Duodenal mucosa (tissue), 2 donors: ENCODE measurements around the gene TMEM232.
"Not testable (repeated sequence)": the region's sequence is repeated elsewhere in the genome, so short reads cannot be mapped to it uniquely, and the experiment has no call there.

Experiments
- H3K27ac ChIP-seq: one replicate; pipeline ENCODE4 v1.7.0; 2013; ENCODE audit warnings: low read depth, low read length
- H3K27me3 ChIP-seq, 2 donors: one replicate each; pipeline ENCODE4 v1.7.0; 2013; ENCODE audit warnings: low read length in 2 of 2, control low read depth in 1 of 2; ENCODE audit not compliant: insufficient read depth in 2 of 2, control insufficient read depth in 1 of 2
- H3K36me3 ChIP-seq, 2 donors: one replicate each; pipeline ENCODE4 v1.7.0; 2013; ENCODE audit warnings: low read length in 2 of 2, control low read depth in 1 of 2; ENCODE audit not compliant: insufficient read depth in 2 of 2, control insufficient read depth in 1 of 2
- H3K4me1 ChIP-seq, 2 donors: one replicate each; pipeline ENCODE4 v1.7.0; 2013; ENCODE audit warnings: low read length in 2 of 2, control low read depth in 1 of 2; ENCODE audit not compliant: insufficient read depth in 2 of 2, control insufficient read depth in 1 of 2
- H3K4me3 ChIP-seq, 2 donors: one replicate each; pipeline ENCODE4 v1.7.0; 2013; ENCODE audit warnings: low read length in 2 of 2, low read depth in 1 of 2
- H3K9ac ChIP-seq, 2 donors: one replicate each; pipeline ENCODE4 v1.7.0; 2013; ENCODE audit warnings: low read length in 2 of 2, low read depth in 1 of 2
- H3K9me3 ChIP-seq, 2 donors: one replicate each; pipeline ENCODE4 v1.7.0; 2013; ENCODE audit warnings: low read length in 2 of 2, control low read depth in 1 of 2; ENCODE audit not compliant: control insufficient read depth in 1 of 2

The TMEM232 gene

DNA sequence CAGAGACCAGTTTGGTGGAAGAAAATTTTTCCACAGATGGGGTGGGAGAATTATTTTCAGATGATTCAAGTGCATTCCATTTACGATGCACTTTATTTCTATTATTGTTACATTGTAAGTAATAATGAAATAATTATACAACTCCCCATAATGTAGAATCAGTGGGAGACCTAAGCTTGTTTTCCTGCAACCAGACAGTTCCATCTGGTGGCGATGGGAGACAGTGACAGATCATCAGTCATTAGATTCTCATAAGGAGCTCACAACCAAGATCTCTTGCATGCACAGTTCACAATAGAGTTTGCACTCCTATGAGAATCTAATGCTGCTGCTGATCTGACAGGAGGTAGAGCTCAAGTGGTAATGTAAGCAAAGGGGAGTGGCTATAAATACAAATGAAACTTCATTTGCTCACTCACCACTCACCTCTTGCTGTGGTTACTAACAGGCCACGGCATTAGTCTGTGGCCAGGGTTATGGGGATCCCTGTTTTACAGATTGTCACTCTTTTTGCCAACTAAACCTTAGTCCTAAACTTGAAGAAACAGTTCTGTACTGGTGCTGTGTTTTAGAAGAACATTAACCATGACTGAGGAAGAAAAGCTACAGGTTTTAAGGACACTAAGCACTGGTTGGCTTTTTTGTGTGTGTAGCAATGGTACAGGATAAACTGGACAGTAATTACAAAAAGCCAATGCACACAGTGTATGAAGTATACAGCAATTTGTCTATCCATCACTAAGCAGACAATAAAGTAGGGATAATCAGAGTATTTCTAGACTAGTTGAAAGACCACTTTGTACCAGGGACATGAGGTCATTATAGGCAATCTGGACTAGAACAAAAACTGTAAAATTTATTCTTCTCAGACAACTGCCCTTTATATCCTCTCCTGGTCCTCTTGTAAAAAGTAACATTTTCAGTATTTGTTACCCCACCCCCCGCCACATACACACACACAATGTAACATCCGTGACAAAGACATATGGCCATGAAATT lies 9.9 kb downstream of the TMEM232 start:
- H3K4me1 ChIP-seq: no peaks in the 10 kb centered on the region
- no peaks in the 10 kb centered on the region for H3K36me3 ChIP-seq
- no peak overlapping the region for H3K27ac ChIP-seq
- H3K27me3 ChIP-seq: no peaks in the 10 kb centered on the region
- no peaks in the 10 kb centered on the region for H3K9me3 ChIP-seq
- H3K4me3 ChIP-seq: no peak overlapping the region
- no peak overlapping the region for H3K9ac ChIP-seq

- Histone ChIP-seq H3K4me3 (no peak overlapping the region), H3K9me3 (no peaks in the 10 kb centered on the region), H3K4me1 (no peaks in the 10 kb centered on the region), H3K27me3 (peaks cover 0 to 3% of the 10 kb centered on the region in 2 donors), H3K27ac (no peak overlapping the region), H3K36me3 (no peaks in the 10 kb centered on the region), H3K9ac (no peak overlapping the region)
These were observed 19.1 kb downstream of the TMEM232 start for GRCh38 chr5:110707260-110707844.

GRCh38 chr5:110705349-110705748 lies 21.1 kb downstream of the TMEM232 start:
- Histone ChIP-seq H3K27me3 (peaks cover 0 to 3% of the 10 kb centered on the region in 2 donors), H3K4me1 (no peaks in the 10 kb centered on the region), H3K4me3 (no peak overlapping the region), H3K9me3 (no peaks in the 10 kb centered on the region), H3K36me3 (no peaks in the 10 kb centered on the region), H3K27ac (no peak overlapping the region), H3K9ac (no peak overlapping the region)

- no peaks in the 10 kb centered on the region for H3K9me3 ChIP-seq
- H3K9ac ChIP-seq: no peak overlapping the region
- H3K4me1 ChIP-seq: no peaks in the 10 kb centered on the region
- no peak overlapping the region for H3K4me3 ChIP-seq
- H3K27me3 ChIP-seq: peaks cover 0 to 3% of the 10 kb centered on the region in 2 donors
- H3K27ac ChIP-seq: no peak overlapping the region
- H3K36me3 ChIP-seq: no peaks in the 10 kb centered on the region
These were observed 23.0 kb downstream of the TMEM232 start for GRCh38 chr5:110703481-110703880.

- Histone ChIP-seq H3K27ac (no peak overlapping the region), H3K9ac (no peak overlapping the region), H3K36me3 (no peaks in the 10 kb centered on the region), H3K9me3 (no peaks in the 10 kb centered on the region), H3K4me1 (no peaks in the 10 kb centered on the region), H3K4me3 (no peak overlapping the region), H3K27me3 (peaks cover 0 to 3% of the 10 kb centered on the region in 2 donors)
These were observed 23.8 kb downstream of the TMEM232 start for GRCh38 chr5:110702704-110703103.

- Histone ChIP-seq H3K9ac (no peak overlapping the region), H3K4me1 (no peaks in the 10 kb centered on the region), H3K27me3 (peaks cover 0 to 3% of the 10 kb centered on the region in 2 donors), H3K9me3 (no peaks in the 10 kb centered on the region), H3K4me3 (no peak overlapping the region), H3K27ac (no peak overlapping the region), H3K36me3 (no peaks in the 10 kb centered on the region)
These were observed 24.2 kb downstream of the TMEM232 start for GRCh38 chr5:110702300-110702699.

GRCh38 chr5:110692669-110693068 lies 33.8 kb downstream of the TMEM232 start:
- H3K9ac ChIP-seq: not testable (repeated sequence)

GRCh38 chr5:110690587-110690986 lies 35.9 kb downstream of the TMEM232 start:
- not testable (repeated sequence) for H3K9me3 ChIP-seq, H3K36me3 ChIP-seq, H3K4me1 ChIP-seq, H3K9ac ChIP-seq, H3K4me3 ChIP-seq, H3K27ac ChIP-seq, H3K27me3 ChIP-seq

More at GRCh38 chr5:110692669-110693068, 33.8 kb downstream of the TMEM232 start:
- not testable (repeated sequence) for H3K27me3 ChIP-seq, H3K36me3 ChIP-seq, H3K4me3 ChIP-seq, H3K9me3 ChIP-seq, H3K4me1 ChIP-seq, H3K27ac ChIP-seq

DNA sequence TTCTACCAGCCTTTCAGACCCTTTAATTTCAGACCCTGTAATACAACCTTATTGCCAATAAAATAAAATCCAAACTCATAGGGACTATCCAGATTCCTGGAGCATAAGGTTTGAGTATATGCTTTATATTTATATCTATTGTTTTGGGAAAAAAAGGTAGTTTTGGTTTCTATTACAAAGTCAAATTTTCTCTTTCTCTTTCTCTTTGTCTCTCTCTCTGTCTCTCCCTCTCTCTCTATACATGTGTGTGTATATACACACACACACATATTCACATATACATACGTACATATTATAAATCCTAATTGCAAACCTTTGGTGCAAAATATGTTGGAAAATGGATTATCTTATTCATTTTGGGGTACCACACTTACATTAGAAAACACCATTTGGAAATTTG lies 39.0 kb downstream of the TMEM232 start:
- no peak overlapping the region for H3K27ac ChIP-seq
- no peak overlapping the region for H3K4me3 ChIP-seq
- H3K9ac ChIP-seq: no peak overlapping the region
- H3K9me3 ChIP-seq: no peaks in the 10 kb centered on the region
- no peaks in the 10 kb centered on the region for H3K4me1 ChIP-seq
- no peaks in the 10 kb centered on the region for H3K36me3 ChIP-seq
- no peaks in the 10 kb centered on the region for H3K27me3 ChIP-seq

GRCh38 chr5:110686270-110686669 lies 40.2 kb downstream of the TMEM232 start:
- Histone ChIP-seq H3K9me3 (no peaks in the 10 kb centered on the region), H3K4me3 (no peak overlapping the region), H3K4me1 (no peaks in the 10 kb centered on the region), H3K9ac (no peak overlapping the region), H3K27me3 (no peaks in the 10 kb centered on the region), H3K27ac (no peak overlapping the region), H3K36me3 (no peaks in the 10 kb centered on the region)
